Astrocyte (in vitro differentiated cells and primary cell): ENCODE data around the gene ESRRB.

Source experiments
- CTCF ChIP-seq: IDR thresholded peaks from 2 replicates; pipeline ENCODE4 v1.5.1; 2011; ENCODE audit warnings: low read depth, mild to moderate bottlenecking, inconsistent platforms, low read length, moderate library complexity; ENCODE audit not compliant: insufficient read depth
- EZH2 ChIP-seq: IDR thresholded peaks from 2 replicates; pipeline ENCODE4 v1.6.1; 2012; ENCODE audit warnings: mild to moderate bottlenecking, low read length, inconsistent platforms; ENCODE audit not compliant: insufficient read depth

DNA sequence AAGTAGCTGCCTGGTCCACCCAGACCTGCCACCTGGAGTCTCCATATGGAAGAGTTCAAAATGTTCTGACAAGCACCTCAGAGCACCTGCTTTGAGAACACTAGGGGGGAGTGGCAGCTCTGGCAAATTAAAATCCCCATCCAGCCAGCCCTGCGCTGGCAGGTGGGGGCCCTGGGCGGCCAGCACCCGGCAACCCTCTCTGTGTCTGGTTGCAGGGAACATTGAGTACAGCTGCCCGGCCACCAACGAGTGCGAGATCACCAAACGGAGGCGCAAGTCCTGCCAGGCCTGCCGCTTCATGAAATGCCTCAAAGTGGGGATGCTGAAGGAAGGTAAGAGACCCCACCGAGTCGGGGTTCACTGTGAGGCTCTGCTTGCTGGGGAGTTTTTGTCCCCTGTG, 86.4 kb downstream of the ESRRB start:
- TF ChIP-seq CTCF (no peak), EZH2 (no peak)
